HEK293T (cell line): ENCODE data around the gene TECR.
"Not testable (repeated sequence)": the region's sequence is repeated elsewhere in the genome, so short reads cannot be mapped to it uniquely, and the experiment has no call there.

Source experiments
- CTCF ChIA-PET: fragments of 350-600 bp; formaldehyde crosslinking; extraction: SDS; loops from one replicate; lab custom pipeline; 2021; ENCODE audit warnings: antibody characterized with exemption, inconsistent platforms; lab: Yijun Ruan, JAX
- POLR2A ChIA-PET: fragments of 350-600 bp; formaldehyde crosslinking; extraction: SDS; loops from one replicate; lab custom pipeline; 2020; ENCODE audit warnings: antibody characterized with exemption, inconsistent platforms; lab: Yijun Ruan, JAX
- DNase-seq: peaks from one replicate; pipeline ENCODE4 v3.0.0; 2012; ENCODE audit warnings: mixed read lengths; ENCODE audit errors: extremely low spot score
- ARNT ChIP-seq: fragments of 450-650 bp; IDR thresholded peaks from 2 replicates; pipeline ENCODE4 v1.6.1; 2017; ENCODE audit warnings: mild to moderate bottlenecking
- BHLHE40 ChIP-seq: fragments of 450-650 bp; IDR thresholded peaks from 2 replicates; pipeline ENCODE4 v1.6.1; 2016; ENCODE audit warnings: mild to moderate bottlenecking, moderate library complexity, borderline replicate concordance
- CTBP1 ChIP-seq: fragments of 450-650 bp; IDR thresholded peaks from 2 replicates; pipeline ENCODE4 v1.6.1; 2016; ENCODE audit warnings: borderline replicate concordance
- ELF4 ChIP-seq: fragments of 450-650 bp; IDR thresholded peaks from 2 replicates; pipeline ENCODE4 v1.6.1; 2017; ENCODE audit warnings: antibody characterized with exemption
- FOXA1 ChIP-seq: fragments of 450-650 bp; IDR thresholded peaks from 2 replicates; pipeline ENCODE4 v1.6.1; 2016; ENCODE audit warnings: mild to moderate bottlenecking
- FOXK2 ChIP-seq: fragments of 450-650 bp; IDR thresholded peaks from 2 replicates; pipeline ENCODE4 v1.6.1; 2016; ENCODE audit warnings: mild to moderate bottlenecking
- FOXM1 ChIP-seq: fragments of 450-650 bp; IDR thresholded peaks from 2 replicates; pipeline ENCODE4 v1.6.1; 2017; ENCODE audit warnings: mild to moderate bottlenecking, borderline replicate concordance
- HDGF ChIP-seq: fragments of 450-650 bp; IDR thresholded peaks from 2 replicates; pipeline ENCODE4 v1.6.1; 2017; ENCODE audit warnings: antibody characterized with exemption, borderline replicate concordance
- L3MBTL2 ChIP-seq: fragments of 450-650 bp; conservative IDR thresholded peaks from 2 replicates; pipeline ENCODE4 v1.6.1; 2016; ENCODE audit warnings: mild to moderate bottlenecking
- LEF1 ChIP-seq: fragments of 450-650 bp; IDR thresholded peaks from 2 replicates; pipeline ENCODE4 v1.6.1; 2017; ENCODE audit warnings: mild to moderate bottlenecking, borderline replicate concordance
- NFRKB ChIP-seq: fragments of 450-650 bp; IDR thresholded peaks from 2 replicates; pipeline ENCODE4 v1.6.1; 2016; ENCODE audit warnings: mild to moderate bottlenecking, moderate library complexity
- SP1 ChIP-seq: fragments of 450-650 bp; IDR thresholded peaks from 2 replicates; pipeline ENCODE4 v1.6.1; 2017
- SUZ12 ChIP-seq: fragments of 450-650 bp; IDR thresholded peaks from 2 replicates; pipeline ENCODE4 v1.6.1; 2016; ENCODE audit warnings: mild to moderate bottlenecking
- TARDBP ChIP-seq: fragments of 450-650 bp; IDR thresholded peaks from 2 replicates; pipeline ENCODE4 v1.6.1; 2016
- ZNF384 ChIP-seq: fragments of 450-650 bp; IDR thresholded peaks from 2 replicates; pipeline ENCODE4 v1.6.1; 2016
- TF ChIP-seq, protein P1 (sequence below): fragments of 450-650 bp; IDR thresholded peaks from 2 replicates; pipeline ENCODE4 v1.6.1; 2016

The TECR gene

DNA sequence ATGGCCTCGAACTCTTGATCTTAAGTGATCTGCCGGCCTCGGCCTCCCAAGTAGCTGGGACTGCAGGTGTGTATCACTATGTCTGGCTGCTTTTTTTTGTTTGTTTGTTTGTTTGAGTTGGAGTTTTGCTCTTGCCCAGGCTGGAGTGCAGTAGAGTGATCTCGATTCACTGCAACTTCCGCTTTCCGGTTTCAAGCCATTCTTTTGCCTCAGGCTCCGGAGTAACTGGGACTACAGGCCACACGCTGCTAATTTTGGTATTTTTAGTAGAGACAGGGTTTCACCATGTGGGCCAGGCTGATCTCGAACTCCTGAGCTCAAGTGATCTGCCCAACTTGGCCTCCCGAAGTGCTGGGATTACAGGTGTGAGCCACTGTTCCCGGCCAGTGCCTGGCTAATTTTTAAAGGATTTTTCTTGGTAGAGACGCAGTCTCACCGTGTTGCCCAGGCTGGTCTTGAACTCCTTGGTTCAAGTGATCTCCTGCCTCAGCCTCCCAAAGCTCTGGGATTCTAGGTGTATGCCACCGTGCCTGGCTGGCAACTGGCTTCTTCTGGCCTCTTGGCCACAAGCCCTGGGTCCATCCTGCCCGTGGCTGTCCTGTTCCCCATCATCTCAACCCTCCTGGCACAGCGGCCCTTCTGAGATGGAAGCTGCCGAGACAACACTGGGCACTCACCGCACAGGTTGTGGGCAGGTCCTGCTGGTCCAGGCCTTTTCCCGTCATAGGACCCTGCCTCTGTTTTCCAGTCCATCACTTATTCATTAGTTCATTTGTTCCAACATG is 11.5 kb downstream of the TECR start:
- DNase-seq, result no peak
- POLR2A ChIA-PET, result no interaction called here
- CTCF ChIA-PET, result no interaction called here
- TF ChIP-seq HDGF (no peak), FOXM1 (no peak), NFRKB (no peak), BHLHE40 (no peak), CTBP1 (no peak)

DNA sequence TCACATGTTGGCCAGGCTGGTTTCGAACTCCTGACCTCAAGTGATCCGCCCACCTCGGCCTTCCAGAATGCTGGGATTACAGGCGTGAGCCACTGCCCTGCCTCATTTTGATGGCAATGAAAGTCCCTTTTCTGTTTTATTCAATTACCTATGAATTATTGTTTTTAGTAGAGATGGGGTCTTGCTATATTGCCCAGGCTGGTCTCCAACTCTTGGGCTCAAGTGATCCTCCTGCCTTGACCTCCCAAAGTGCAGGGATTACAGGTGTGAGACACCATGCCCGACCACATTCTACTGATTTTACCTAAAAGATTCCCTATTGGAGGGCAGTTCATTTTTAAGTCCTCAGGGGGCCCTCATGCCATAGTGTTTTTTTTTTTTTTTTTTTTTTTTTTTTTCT is 12.6 kb downstream of the TECR start:
- CTCF ChIA-PET, DNase-seq, POLR2A ChIA-PET: not testable (repeated sequence)
- TF ChIP-seq ZNF384, result peak; percentile 46; the same call in 1 of the 2 replicates

DNA sequence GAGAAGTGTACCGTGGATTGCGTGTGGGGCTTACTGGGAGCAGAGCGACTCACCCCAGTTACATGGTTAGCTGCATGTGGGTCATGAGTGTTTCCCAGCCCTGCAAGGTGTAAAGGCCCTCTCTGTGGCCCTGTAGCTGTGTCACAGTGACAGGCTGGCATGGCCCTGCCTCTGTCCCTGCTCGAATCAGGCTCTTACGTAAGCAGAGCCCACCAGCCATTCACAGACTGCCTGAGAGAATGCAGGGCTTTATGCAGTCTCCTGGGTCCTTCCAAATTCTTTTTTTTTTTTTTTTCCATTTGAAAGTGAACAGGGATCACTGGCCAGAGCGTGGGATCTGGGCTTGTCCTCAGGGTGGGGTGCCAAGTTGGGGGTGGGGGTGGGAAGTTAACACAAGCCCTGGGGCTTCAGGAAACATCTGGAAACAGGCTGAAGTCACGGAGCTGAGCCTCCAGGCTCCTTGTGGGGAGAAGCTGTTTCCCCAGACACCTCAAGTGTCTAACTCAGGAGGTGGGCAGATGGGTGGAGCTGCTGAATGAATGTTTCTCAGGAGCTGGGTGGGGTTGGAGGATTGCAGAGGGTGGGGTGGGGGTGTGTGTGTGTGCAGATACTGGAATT is 13.4 kb downstream of the TECR start:
- ChIA-PET CTCF (no interaction called here), POLR2A (no interaction called here)
- DNase-seq, result no peak
- no peak for TF ChIP-seq ZNF384
- no peak for TF ChIP-seq LEF1
- no peak for TF ChIP-seq ARNT
- TF ChIP-seq SP1, result no peak
- TF ChIP-seq L3MBTL2, result no peak
- TF ChIP-seq BHLHE40, result no peak
- TF ChIP-seq FOXM1, result no peak
- TF ChIP-seq HDGF, result no peak
- no peak for TF ChIP-seq ELF4
- TF ChIP-seq CTBP1, result no peak
- no peak for TF ChIP-seq FOXA1
- no peak for TF ChIP-seq NFRKB
- TF ChIP-seq TARDBP, result no peak

DNA sequence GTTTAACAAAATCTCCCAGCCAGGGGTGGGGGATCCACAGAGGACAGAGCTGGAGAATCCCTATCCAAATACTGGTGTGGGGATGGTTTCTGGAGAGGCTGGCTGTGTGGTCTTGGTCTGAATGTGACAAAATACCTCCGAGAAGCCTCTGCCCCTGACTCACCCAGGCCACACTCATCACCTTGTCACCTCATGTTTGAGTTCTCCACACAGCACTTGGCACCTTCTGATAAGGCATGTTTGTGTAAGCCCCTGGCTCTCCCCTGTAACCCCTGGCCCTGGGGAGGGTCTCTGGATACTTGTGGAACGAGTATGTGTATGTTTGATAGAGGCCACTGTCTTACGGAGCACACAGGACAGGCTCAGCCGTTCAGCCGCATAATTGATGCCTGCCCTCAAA is 14.7 kb downstream of the TECR start:
- no peak for DNase-seq
- CTCF ChIA-PET, result no interaction called here
- TF ChIP-seq CTBP1 (no peak), HDGF (no peak), FOXK2 (no peak), SUZ12 (no peak), ZNF384 (no peak), SP1 (no peak), LEF1 (no peak), L3MBTL2 (no peak), TARDBP (no peak), FOXM1 (no peak), BHLHE40 (no peak)
- TF ChIP-seq, protein P1, sequence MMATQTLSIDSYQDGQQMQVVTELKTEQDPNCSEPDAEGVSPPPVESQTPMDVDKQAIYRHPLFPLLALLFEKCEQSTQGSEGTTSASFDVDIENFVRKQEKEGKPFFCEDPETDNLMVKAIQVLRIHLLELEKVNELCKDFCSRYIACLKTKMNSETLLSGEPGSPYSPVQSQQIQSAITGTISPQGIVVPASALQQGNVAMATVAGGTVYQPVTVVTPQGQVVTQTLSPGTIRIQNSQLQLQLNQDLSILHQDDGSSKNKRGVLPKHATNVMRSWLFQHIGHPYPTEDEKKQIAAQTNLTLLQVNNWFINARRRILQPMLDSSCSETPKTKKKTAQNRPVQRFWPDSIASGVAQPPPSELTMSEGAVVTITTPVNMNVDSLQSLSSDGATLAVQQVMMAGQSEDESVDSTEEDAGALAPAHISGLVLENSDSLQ, result no peak
- POLR2A ChIA-PET, result no interaction called here

DNA sequence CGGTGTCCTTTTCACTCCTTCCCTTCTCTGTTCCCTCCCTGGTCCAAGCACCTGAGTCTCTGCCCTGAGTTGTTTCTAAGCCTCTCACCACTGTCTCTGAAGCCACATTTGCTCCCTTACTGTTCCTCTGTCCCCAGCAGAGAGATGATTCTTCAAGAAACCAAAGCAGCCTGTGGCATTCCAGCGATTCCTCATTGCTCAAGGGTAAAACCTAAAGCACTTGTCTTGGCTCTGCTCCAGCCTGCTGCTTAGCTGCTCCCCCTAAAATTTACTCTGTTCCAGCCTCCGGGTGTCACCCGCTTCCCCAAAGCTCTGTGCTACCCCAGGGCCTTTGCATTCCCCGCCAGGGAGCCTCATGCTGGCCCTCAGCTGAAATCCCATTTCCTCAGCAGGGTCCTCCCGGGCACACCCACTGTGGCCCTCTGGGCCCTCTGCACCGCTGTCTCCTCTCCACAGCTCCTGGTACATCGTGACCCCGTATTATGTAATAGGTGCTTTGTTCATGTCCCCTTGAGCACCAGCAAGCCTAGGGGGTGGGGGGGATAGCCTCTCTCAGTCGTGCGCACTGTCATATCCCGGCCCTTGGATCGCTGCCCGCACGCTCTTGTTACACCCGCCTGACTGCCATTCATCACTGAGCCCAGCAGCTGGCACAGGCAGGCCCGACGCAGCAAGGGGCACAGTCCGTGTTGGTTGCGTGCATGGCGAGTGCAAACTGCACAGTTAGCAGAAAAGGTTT is 15.8 kb downstream of the TECR start:
- no peak for DNase-seq
- TF ChIP-seq BHLHE40 (no peak), SUZ12 (no peak), SP1 (no peak), HDGF (no peak), CTBP1 (no peak), FOXK2 (no peak), FOXA1 (no peak), L3MBTL2 (no peak), FOXM1 (no peak), ZNF384 (no peak), LEF1 (no peak), TARDBP (no peak), ARNT (no peak), ELF4 (no peak), NFRKB (no peak)
- TF ChIP-seq, protein P1, result no peak
- ChIA-PET CTCF (no interaction called here), POLR2A (no interaction called here)

DNA sequence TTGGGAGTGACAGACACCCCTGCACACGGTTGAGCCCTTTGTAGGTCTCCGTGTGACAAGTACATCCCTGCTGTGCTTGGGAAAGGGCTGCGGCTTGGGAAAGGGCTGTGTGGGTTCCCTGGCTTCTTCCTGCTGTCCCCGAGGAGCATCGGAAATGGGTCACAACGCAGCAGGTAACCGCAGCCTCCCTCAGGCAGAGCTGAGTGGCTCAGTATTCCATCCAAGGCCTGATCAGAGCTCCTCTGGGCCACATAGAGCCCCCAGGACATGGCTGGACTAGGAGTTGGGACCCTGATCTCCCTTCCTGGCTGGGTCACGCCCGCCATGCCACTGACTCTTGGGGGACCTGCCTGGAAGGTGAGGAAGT is 16.3 kb downstream of the TECR start:
- POLR2A ChIA-PET, result no interaction called here
- DNase-seq, result no peak
- CTCF ChIA-PET, result no interaction called here
- TF ChIP-seq LEF1, result no peak
- TF ChIP-seq BHLHE40, result no peak
- TF ChIP-seq NFRKB, result no peak
- TF ChIP-seq, protein P1, result no peak
- no peak for TF ChIP-seq TARDBP
- TF ChIP-seq CTBP1, result no peak
- TF ChIP-seq ZNF384, result no peak
- no peak for TF ChIP-seq FOXK2
- TF ChIP-seq L3MBTL2, result no peak
